PFSK-1 (cell line): ENCODE results near the gene SEH1L.

Source experiments
- FOXP2 ChIP-seq: optimal IDR thresholded peaks from 2 replicates; pipeline ENCODE3; 2011; ENCODE audit warnings: borderline replicate concordance, control low read depth, inconsistent platforms; ENCODE audit not compliant: insufficient read depth; ENCODE audit errors: extremely low read length, extremely low read depth
- POLR2AphosphoS5 ChIP-seq: IDR thresholded peaks from 2 replicates; pipeline ENCODE4 v1.6.1; 2012; ENCODE audit warnings: low read depth, mild to moderate bottlenecking, control low read depth, low read length, moderate library complexity
- REST ChIP-seq, 2 experiments: IDR thresholded peaks; 2 replicates each; pipeline versions ENCODE4 v1.6.1 to v1.8.0; 2011 to 2012; ENCODE audit warnings: low read depth in 2 of 2, low read length in 2 of 2, control low read depth in 1 of 2, inconsistent platforms in 1 of 2, mild to moderate bottlenecking in 1 of 2, moderate library complexity in 1 of 2; ENCODE audit not compliant: insufficient read depth in 1 of 2
- SIN3A ChIP-seq: IDR thresholded peaks from 2 replicates; pipeline ENCODE4 v1.6.1; 2012; ENCODE audit warnings: mild to moderate bottlenecking, low read length, moderate library complexity, borderline replicate concordance; ENCODE audit not compliant: insufficient read depth
- TAF1 ChIP-seq: IDR thresholded peaks from 2 replicates; pipeline ENCODE4 v1.6.1; 2012; ENCODE audit warnings: low read length, control low read depth, borderline replicate concordance; ENCODE audit not compliant: insufficient read depth

The SEH1L gene

GRCh38 chr18:12908706-12909105 is 39.1 kb upstream of the SEH1L start:
- TF ChIP-seq SIN3A (no peak), REST (IDR thresholded peaks at IDR 0.05; ENCODE audit: insufficient read depth in 1 of 2, low read depth in 2 of 2, low read length in 2 of 2) (no peak), POLR2AphosphoS5 (no peak), FOXP2 (no peak), TAF1 (no peak)

- no peak for TF ChIP-seq TAF1
- TF ChIP-seq FOXP2, result no peak
Measured at GRCh38 chr18:12911025-12911928, 36.5 kb upstream of the SEH1L start.

- TF ChIP-seq SIN3A (no peak), REST (IDR thresholded peaks at IDR 0.05; ENCODE audit: insufficient read depth in 1 of 2, low read depth in 2 of 2, low read length in 2 of 2) (no peak), TAF1 (no peak), FOXP2 (no peak), POLR2AphosphoS5 (no peak)
Measured at GRCh38 chr18:12911929-12912703, 35.7 kb upstream of the SEH1L start.

- TF ChIP-seq FOXP2 (no peak), SIN3A (no peak), TAF1 (no peak), POLR2AphosphoS5 (no peak), REST (IDR thresholded peaks at IDR 0.05; ENCODE audit: insufficient read depth in 1 of 2, low read depth in 2 of 2, low read length in 2 of 2) (no peak)
Measured at GRCh38 chr18:12921178-12921577, 26.6 kb upstream of the SEH1L start.

- TF ChIP-seq SIN3A (no peak), TAF1 (no peak), FOXP2 (no peak), POLR2AphosphoS5 (no peak), REST (IDR thresholded peaks at IDR 0.05; ENCODE audit: insufficient read depth in 1 of 2, low read depth in 2 of 2, low read length in 2 of 2) (no peak)
Measured at GRCh38 chr18:12922266-12922665, 25.5 kb upstream of the SEH1L start.
